Measurements from ENCODE around the gene DDX49. TPM values are rescaled to one million over a fixed set of nuclear protein-coding genes. Genes with fewer than 3 reads are reported as not detected.
"Not testable (repeated sequence)": the region's sequence is repeated elsewhere in the genome, so short reads cannot be mapped to it uniquely, and the experiment has no call there.

DDX49 gene
- total and polyA plus RNA-seq, 2 donors (not counting 1 experiment from before 2014, with no cell fraction given): 38.9 to 47.5 TPM

DNA sequence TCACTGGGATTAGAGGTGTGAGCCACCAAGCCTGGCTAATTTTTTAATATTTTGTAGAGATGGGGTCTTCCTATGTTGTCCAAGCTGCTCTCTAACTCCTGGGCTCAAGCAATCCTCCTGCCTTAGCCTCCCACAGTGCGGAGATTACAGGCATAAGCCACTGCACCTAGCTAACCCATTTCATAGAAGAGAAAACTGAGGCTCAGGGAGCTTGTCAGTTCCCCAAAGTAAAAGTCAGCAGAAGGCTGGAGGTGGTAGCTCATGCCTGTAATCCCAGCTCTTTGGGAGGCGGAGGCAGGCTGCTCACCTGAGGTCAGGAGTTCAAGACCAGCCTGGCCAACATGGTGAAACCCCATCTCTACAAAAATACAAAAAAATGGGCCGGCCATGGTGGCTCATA, 30.3 kb downstream of the DDX49 start:
- H3K9me3 Mint-ChIP-seq (ENCODE audit: insufficient read depth): no peaks in the 10 kb centered on the region
- Histone ChIP-seq H3K36me3 (replicated peaks in 1 of 2; ENCODE audit: control extremely low read depth in 1 of 2, control insufficient read depth in 1 of 2, extremely low read depth in 1 of 2, insufficient read depth in 2 of 2, low read length in 1 of 2) (no peaks in the 10 kb centered on the region), H3K4me2 (replicated peaks; ENCODE audit: low read depth, low read length, poor library complexity, severe bottlenecking) (no peak overlapping the region), H3K27ac (ENCODE audit: low read length in 2 of 2) (no peak overlapping the region), H2AFZ (ENCODE audit: insufficient read depth, low read depth, low read length, poor library complexity, severe bottlenecking) (no peak overlapping the region), H3K27me3 (replicated peaks in 1 of 4; ENCODE audit: control extremely low read depth in 1 of 4, control insufficient read depth in 3 of 4, insufficient read depth in 4 of 4, low read length in 3 of 4) (peaks cover 0 to 3% (median 0%) of the 10 kb centered on the region in 4 experiments), H3K9ac (ENCODE audit: low read length) (no peak overlapping the region), H3K79me2 (ENCODE audit: control insufficient read depth, insufficient read depth, low read length) (no peaks in the 10 kb centered on the region), H3K4me1 (ENCODE audit: control insufficient read depth in 2 of 2, insufficient read depth in 2 of 2, low read length in 2 of 2) (peaks cover 6 to 34% of the 10 kb centered on the region in 2 donors), H3K9me3 (ENCODE audit: control extremely low read depth in 1 of 3, control insufficient read depth in 2 of 3, insufficient read depth in 1 of 3, low read length in 2 of 3) (no peaks in the 10 kb centered on the region), H4K20me1 (ENCODE audit: control insufficient read depth, insufficient read depth, low read length, poor library complexity, severe bottlenecking) (no peaks in the 10 kb centered on the region), H3K4me3 (ENCODE audit: control extremely low read depth in 1 of 5, extremely low read depth in 1 of 5, insufficient read depth in 1 of 5, low read depth in 2 of 5, low read length in 4 of 5) (no peak overlapping the region)
- ChIA-PET CTCF (no interaction called here), POLR2A (no interaction called here)
- intact Hi-C loops (cut with micrococcal nuclease): no loop called here
- peaks cover 8% of the 10 kb centered on the region for H3K27me3 Mint-ChIP-seq
- peaks cover 19% of the 10 kb centered on the region for H3K4me1 Mint-ChIP-seq
- DNase-seq (no peak), ATAC-seq (ENCODE audit: low read depth) (no peak)
- TF ChIP-seq EZH2 (IDR thresholded peaks at IDR 0.05; ENCODE audit: borderline replicate concordance, insufficient read depth, low read depth, low read length, poor library complexity, severe bottlenecking): no peak
- TF ChIP-seq, protein P1, sequence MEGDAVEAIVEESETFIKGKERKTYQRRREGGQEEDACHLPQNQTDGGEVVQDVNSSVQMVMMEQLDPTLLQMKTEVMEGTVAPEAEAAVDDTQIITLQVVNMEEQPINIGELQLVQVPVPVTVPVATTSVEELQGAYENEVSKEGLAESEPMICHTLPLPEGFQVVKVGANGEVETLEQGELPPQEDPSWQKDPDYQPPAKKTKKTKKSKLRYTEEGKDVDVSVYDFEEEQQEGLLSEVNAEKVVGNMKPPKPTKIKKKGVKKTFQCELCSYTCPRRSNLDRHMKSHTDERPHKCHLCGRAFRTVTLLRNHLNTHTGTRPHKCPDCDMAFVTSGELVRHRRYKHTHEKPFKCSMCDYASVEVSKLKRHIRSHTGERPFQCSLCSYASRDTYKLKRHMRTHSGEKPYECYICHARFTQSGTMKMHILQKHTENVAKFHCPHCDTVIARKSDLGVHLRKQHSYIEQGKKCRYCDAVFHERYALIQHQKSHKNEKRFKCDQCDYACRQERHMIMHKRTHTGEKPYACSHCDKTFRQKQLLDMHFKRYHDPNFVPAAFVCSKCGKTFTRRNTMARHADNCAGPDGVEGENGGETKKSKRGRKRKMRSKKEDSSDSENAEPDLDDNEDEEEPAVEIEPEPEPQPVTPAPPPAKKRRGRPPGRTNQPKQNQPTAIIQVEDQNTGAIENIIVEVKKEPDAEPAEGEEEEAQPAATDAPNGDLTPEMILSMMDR (IDR thresholded peaks at IDR 0.05): no peak
- 100% methylated on average over 3 of the region's 3 CpGs for WGBS (ENCODE audit: insufficient coverage)
- no peak overlapping the region for H3K27ac Mint-ChIP-seq
- no peak overlapping the region for H3K4me3 Mint-ChIP-seq

DNA sequence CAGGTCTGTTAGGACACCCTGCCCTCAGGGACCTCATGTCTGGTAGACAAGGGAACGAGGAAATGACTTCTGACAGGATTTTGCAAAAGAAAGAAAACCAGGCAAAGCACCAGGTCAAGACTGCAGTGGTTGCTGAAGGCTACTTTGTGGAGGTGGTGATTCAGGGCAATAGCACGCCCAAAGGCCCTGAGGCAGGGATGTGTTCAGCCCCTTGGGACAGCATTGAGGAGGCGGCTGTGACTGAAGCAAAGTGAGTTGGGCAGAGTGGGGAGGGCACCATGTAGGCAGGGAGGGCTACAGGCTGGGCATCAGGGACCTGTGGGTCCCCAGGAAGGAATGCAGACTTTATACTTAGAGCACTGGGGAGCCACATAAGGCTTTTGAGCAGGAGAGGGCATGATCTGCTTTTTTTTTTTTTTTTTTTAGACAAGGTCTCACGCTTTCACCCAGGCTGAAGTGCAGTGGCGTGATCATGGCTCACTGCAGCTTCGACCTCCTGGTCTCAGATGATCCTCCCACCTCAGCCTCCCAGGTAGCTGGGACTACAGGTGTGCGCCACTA, 32.3 kb downstream of the DDX49 start:
- H3K4me3 Mint-ChIP-seq: no peak overlapping the region
- H3K9me3 ChIP-seq (ENCODE audit: control extremely low read depth in 1 of 3, control insufficient read depth in 2 of 3, insufficient read depth in 1 of 3, low read length in 2 of 3): no peaks in the 10 kb centered on the region
- H3K27me3 ChIP-seq (replicated peaks in 1 of 4; ENCODE audit: control extremely low read depth in 1 of 4, control insufficient read depth in 3 of 4, insufficient read depth in 4 of 4, low read length in 3 of 4): no peaks in the 10 kb centered on the region
- peaks cover 10% of the 10 kb centered on the region for H3K4me1 Mint-ChIP-seq
- TF ChIP-seq EZH2 (IDR thresholded peaks at IDR 0.05; ENCODE audit: borderline replicate concordance, insufficient read depth, low read depth, low read length, poor library complexity, severe bottlenecking): no peak
- TF ChIP-seq, protein P1 (IDR thresholded peaks at IDR 0.05): no peak
- DNase-seq (no peak), ATAC-seq (ENCODE audit: low read depth) (no peak)
- H3K36me3 ChIP-seq (replicated peaks in 1 of 2; ENCODE audit: control extremely low read depth in 1 of 2, control insufficient read depth in 1 of 2, extremely low read depth in 1 of 2, insufficient read depth in 2 of 2, low read length in 1 of 2): no peaks in the 10 kb centered on the region
- ChIA-PET POLR2A (no interaction called here), CTCF (no interaction called here)
- no peaks in the 10 kb centered on the region for H4K20me1 ChIP-seq (ENCODE audit: control insufficient read depth, insufficient read depth, low read length, poor library complexity, severe bottlenecking)
- no peaks in the 10 kb centered on the region for H3K9me3 Mint-ChIP-seq (ENCODE audit: insufficient read depth)
- no peak overlapping the region for H3K27ac ChIP-seq (ENCODE audit: low read length in 2 of 2)
- no peak overlapping the region for H3K27ac Mint-ChIP-seq
- H2AFZ ChIP-seq (ENCODE audit: insufficient read depth, low read depth, low read length, poor library complexity, severe bottlenecking): no peak overlapping the region
- no peak overlapping the region for H3K9ac ChIP-seq (ENCODE audit: low read length)
- peaks cover 1 to 24% of the 10 kb centered on the region in 2 donors for H3K4me1 ChIP-seq (ENCODE audit: control insufficient read depth in 2 of 2, insufficient read depth in 2 of 2, low read length in 2 of 2)
- no peak overlapping the region for H3K4me2 ChIP-seq (replicated peaks; ENCODE audit: low read depth, low read length, poor library complexity, severe bottlenecking)
- no peak overlapping the region for H3K4me3 ChIP-seq (ENCODE audit: control extremely low read depth in 1 of 5, extremely low read depth in 1 of 5, insufficient read depth in 1 of 5, low read depth in 2 of 5, low read length in 4 of 5)
- WGBS (ENCODE audit: insufficient coverage): 80% methylated on average over 4 of the region's 7 CpGs
- no peaks in the 10 kb centered on the region for H3K79me2 ChIP-seq (ENCODE audit: control insufficient read depth, insufficient read depth, low read length)
- intact Hi-C loops (cut with micrococcal nuclease): no loop called here
- H3K27me3 Mint-ChIP-seq: peaks cover 3% of the 10 kb centered on the region

DNA sequence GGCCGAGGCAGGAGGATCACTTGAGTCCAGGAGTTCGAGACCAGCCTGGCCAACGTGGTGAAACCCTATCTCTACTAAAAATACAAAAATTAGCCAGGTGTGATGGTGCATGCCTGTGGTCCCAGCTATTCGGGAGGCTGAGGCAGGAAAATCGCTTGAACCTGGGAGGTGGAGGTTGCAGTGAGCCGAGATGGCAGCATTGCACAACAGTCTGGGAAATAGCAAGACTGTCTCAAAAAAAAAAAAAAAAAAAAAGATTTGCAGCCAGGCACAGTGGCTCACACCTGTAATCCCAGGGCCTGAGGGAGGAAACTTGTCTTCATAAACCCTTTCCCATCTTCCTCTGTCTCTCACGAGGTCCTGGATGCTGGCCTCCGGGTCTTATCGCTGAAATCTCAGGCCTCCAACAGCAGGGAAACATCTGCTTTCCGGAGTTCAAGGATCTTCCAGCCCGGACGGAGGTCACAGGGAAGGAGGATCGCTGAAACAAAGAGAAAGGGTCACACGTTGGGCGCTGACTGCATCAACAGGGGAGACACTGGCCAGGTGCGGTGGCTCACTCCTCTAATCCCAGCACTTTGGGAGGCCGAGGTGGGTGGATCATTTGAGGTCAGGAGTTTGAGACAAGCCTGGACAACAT, 33.0 kb downstream of the DDX49 start:
- H3K27ac ChIP-seq (ENCODE audit: low read length in 2 of 2); H2AFZ ChIP-seq (ENCODE audit: insufficient read depth, low read depth, low read length, poor library complexity, severe bottlenecking); ATAC-seq (ENCODE audit: low read depth); H3K9me3 ChIP-seq (ENCODE audit: control extremely low read depth in 1 of 3, control insufficient read depth in 2 of 3, insufficient read depth in 1 of 3, low read length in 2 of 3); DNase-seq; H3K4me1 Mint-ChIP-seq; H3K4me3 Mint-ChIP-seq; H3K27me3 ChIP-seq (replicated peaks in 1 of 4; ENCODE audit: control extremely low read depth in 1 of 4, control insufficient read depth in 3 of 4, insufficient read depth in 4 of 4, low read length in 3 of 4); H3K27ac Mint-ChIP-seq; CTCF ChIA-PET; intact Hi-C loops (cut with micrococcal nuclease); H3K27me3 Mint-ChIP-seq; H3K36me3 ChIP-seq (replicated peaks in 1 of 2; ENCODE audit: control extremely low read depth in 1 of 2, control insufficient read depth in 1 of 2, extremely low read depth in 1 of 2, insufficient read depth in 2 of 2, low read length in 1 of 2); H3K9ac ChIP-seq (ENCODE audit: low read length); H3K4me2 ChIP-seq (replicated peaks; ENCODE audit: low read depth, low read length, poor library complexity, severe bottlenecking); H3K4me3 ChIP-seq (ENCODE audit: control extremely low read depth in 1 of 5, extremely low read depth in 1 of 5, insufficient read depth in 1 of 5, low read depth in 2 of 5, low read length in 4 of 5); POLR2A ChIA-PET; H3K9me3 Mint-ChIP-seq (ENCODE audit: insufficient read depth); H4K20me1 ChIP-seq (ENCODE audit: control insufficient read depth, insufficient read depth, low read length, poor library complexity, severe bottlenecking); H3K79me2 ChIP-seq (ENCODE audit: control insufficient read depth, insufficient read depth, low read length): not testable (repeated sequence)
- WGBS (ENCODE audit: insufficient coverage): 77% methylated on average over 7 of the region's 17 CpGs
- peaks cover 0 to 18% of the 10 kb centered on the region in 2 donors for H3K4me1 ChIP-seq (ENCODE audit: control insufficient read depth in 2 of 2, insufficient read depth in 2 of 2, low read length in 2 of 2)
